GM21529 (cell line): Measurements from ENCODE around the gene MMEL1.

Experiments used
- ATAC-seq: cut with Tn5 transposase; IDR thresholded peaks from one replicate; pipeline ENCODE4 v1.9.1; 2021; ENCODE audit not compliant: unreplicated experiment

Gene MMEL1

GRCh38 chr1:2547210-2548067 lies 85.4 kb downstream of the MMEL1 start:
- no peak for ATAC-seq

DNA sequence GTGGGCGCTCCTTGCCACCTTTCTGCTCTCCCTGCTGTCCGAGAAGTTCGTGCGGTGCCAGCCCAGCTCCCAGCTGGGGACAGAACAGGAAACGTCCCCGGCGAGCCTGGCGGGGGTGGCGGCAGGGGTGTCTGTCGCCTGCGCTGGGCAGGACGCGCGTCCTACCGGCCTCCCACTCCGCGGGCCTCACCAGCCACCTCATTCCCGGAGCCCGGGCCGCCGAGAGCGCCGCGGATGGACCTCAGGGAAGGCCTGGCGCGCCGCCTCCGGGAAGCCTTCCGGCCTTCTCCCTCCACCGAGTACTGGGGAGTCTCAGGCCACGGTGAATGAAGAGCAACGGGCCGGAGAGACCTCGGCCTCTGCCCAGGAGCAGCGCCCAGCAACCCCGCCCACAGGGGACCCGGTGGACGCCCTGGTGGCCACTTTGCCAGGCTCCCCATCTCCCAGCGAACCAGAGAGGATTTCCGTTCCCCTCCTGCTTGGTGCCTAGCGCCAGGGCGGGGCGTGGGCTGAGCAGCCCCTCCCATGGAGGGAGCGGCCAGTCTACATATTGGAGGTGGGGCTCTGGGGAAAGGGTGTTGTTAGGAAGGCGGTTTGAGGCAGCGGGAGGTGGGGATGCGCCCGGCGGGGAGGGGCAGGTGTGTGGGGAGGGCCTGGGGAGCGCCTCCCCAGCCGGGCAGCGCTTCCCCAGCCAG lies 86.2 kb downstream of the MMEL1 start:
- ATAC-seq: peak; percentile 37

DNA sequence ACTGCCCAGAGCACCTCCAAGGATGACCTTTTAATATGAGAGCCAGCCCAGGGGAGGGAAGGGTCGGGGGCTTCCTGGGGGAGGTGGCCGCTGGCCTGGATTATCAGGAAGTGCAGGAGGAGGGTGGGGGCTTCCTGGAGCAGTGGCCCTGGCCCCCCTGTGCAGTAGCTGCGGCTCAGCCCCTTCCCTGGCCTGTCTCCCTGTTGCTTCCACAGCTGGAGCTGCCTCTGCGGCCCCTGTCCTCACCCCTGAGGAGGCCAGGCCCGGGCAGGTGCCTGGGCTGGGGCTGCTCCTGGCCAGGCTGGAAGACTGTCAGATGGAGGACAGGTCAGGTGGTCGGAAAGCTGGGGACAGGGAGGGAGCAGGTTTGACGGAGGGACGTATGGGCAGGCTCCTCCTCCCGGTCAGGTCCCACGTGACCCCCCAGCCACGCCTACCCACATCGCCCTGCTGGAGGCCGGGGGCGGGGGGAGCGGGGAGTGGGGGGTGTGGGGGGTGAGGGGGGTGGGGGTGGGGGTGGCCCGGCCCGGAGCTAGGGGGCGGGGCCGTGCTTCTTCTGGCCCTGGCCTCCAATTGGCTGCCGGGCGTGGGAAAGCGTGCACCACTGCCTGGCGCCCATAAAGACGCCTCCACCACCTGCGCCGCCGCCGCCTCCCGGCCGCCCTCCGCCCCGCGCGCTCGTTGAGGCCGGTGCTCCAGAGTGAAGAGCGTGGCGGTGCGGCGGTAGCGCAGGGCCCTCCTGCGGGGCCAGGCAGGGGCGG lies 86.9 kb downstream of the MMEL1 start:
- ATAC-seq: peak; percentile 30

DNA sequence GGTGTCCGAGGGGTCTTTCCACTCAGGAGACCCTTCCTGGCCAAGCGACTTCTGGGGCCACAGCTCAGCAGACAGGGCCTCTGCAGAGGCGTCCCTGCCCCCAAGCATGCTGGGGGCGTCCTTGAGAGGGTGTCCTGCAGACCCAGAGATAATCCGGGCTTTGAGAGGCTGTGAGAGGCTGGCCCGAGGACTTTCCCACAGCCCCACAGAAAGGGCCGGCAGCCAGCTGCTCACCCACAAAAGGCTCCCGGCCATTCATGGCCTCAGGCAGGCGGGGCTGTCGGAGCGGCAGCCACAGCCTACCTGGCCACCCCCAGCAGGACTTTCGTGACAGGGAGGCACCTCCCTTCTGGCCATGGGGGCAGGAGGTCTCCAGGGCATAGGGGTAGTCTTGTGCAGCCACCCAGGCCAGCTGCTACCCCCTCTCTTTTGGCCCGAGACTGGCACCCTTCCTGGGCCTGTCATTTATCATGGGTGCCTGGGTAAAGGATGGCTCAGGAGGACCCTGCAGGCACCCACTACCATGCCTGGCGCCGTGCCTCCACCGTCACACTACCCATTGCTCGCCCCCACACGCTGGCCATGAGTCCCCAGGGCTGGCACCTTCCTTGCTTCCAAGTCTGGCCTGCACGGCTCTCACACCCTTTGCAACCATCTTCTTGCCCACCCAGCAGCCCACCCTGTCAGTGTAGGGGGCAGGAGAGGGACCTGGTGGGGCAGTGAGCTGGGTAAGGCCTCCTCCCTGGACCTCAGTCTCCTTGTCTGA lies 87.8 kb downstream of the MMEL1 start:
- no peak for ATAC-seq

- ATAC-seq: no peak
Measured at GRCh38 chr1:2544093-2544874, 88.5 kb downstream of the MMEL1 start.

DNA sequence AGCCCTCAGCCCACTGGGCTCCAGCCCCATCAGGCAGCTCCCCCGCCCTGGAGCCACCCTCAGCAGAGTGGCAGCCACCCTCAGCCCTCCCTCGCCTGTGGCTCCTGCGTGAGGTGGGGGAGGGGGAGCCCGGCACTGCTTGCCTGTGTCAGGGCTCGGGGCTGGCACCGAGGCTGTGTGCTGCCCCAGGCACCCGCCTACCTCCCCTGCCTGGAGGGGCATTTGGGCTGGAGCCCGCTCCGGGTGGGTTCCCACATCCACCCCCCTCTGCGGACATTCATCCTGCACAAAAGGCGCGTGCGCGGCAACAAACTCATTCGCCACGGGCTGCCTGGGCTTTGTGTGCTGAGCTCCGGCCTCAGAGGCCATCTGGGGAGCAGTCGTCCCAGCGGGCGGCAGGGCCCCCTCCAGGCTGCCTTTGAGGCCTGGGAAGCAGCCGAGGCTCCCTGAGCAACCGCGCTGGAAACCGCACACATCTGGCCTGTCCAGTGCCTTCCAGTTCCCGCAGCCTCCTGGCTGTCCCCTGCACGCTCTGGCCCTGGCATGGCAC lies 89.2 kb downstream of the MMEL1 start:
- ATAC-seq: no peak

GRCh38 chr1:2542246-2542915 lies 90.4 kb downstream of the MMEL1 start:
- ATAC-seq: no peak

- no peak for ATAC-seq
Measured at GRCh38 chr1:2541619-2542245, 91.1 kb downstream of the MMEL1 start.

DNA sequence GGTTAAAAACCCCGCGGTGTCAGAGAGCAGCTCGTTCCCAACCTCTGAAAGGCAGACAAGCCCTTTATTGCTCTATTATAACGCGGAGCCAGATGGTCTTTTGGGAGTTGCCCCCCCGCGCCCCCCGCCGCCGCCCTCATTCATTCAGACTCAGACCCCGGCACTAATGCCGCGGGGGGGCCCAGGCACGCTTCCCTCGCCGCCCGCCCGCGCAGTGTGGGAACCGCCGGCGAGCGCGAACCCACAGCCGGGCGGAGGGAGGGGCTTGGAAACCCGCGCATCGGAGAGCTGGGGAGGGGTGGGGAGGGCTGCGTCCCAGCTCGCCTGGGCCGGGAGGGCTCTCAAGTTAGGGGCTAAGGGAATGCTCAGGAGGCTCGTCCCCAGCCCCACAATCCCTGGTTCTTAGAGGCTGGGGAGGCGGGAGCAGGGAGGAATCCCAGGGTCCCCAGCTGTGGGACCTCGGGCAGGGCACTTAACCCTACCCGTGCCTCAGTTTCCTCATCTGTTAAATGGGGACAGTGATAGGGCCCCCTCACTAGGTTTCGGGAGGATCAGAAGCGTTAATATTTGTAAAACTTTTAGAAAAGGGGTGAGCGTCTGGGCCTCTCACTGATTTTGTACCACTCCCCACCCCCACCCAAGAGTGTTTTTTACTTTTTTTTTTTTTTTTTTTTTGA lies 91.9 kb downstream of the MMEL1 start:
- ATAC-seq: no peak
